ENCODE results near the gene PRKCH. TPM values are rescaled to one million over a fixed set of nuclear protein-coding genes. Genes with fewer than 3 reads are reported as not detected.

PRKCH gene
- total and polyA plus RNA-seq, 3 experiments from 2014 or later, result 165 to 369 (median 166) TPM

DNA sequence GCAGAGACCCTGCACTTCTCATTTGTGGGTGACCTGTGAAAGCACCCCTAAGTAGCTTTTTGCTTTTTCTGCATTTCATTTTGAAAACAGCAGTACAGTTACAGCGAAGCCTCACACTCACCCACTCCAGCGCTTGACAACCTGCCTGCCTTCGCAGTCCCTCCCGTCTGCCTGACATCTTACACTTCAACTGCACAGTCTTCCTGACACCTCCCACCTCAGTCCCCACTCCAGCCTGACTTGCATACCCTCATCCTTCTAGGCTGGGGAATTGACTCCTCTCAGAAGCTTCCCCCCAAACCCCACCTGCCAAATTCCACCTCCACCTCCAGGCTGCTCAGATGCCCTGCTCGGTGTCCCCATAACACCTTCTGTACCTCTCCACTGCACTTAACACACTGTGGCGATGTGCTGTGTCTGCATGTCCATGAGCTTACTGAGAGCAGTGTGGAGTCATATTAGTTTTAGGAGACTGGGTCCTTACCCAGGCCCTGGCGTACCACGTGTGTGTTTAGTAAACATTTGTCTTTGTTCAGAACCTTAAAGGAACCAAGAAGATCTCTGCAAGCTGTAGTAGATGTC is 159.4 kb downstream of the PRKCH start:
- peaks cover 0 to 3% of the 10 kb centered on the region in 2 donors for H3K27me3 Mint-ChIP-seq
- ChIA-PET POLR2A (no interaction called here), CTCF (interaction anchor here (0.9 to 1.5 kb wide), 3 partner anchors 28 to 127 kb away, joined by 3 to 4 read pairs (median 3); no protein-coding TSS in a partner anchor)
- H3K27me3 ChIP-seq (ENCODE audit: insufficient read depth, low read length, poor library complexity, severe bottlenecking), result no peaks in the 10 kb centered on the region
- H3K4me1 ChIP-seq (ENCODE audit: insufficient read depth, low read length), result peaks cover 61% of the 10 kb centered on the region
- DNase-seq, result no peak
- H3K36me3 ChIP-seq (ENCODE audit: insufficient read depth, low read length), result peaks cover 41% of the 10 kb centered on the region
- H3K27ac ChIP-seq (ENCODE audit: low read depth, low read length), result no peak overlapping the region
- peaks cover 75 to 93% (median 89%) of the 10 kb centered on the region in 3 donors for H3K4me1 Mint-ChIP-seq
- peak overlapping the region; percentile 89 to 100 (median 98) for H3K27ac Mint-ChIP-seq
- H3K9me3 Mint-ChIP-seq, result no peaks in the 10 kb centered on the region
- peaks cover 4 to 82% (median 31%) of the 10 kb centered on the region in 3 donors for H3K36me3 Mint-ChIP-seq
- no peak overlapping the region for H3K4me3 ChIP-seq (ENCODE audit: low read length)
- H3K9me3 ChIP-seq (ENCODE audit: low read length), result no peaks in the 10 kb centered on the region
- H3K4me3 Mint-ChIP-seq, result peak overlapping the region in 6 of 7 donors; percentile 2 to 65 (median 26)

DNA sequence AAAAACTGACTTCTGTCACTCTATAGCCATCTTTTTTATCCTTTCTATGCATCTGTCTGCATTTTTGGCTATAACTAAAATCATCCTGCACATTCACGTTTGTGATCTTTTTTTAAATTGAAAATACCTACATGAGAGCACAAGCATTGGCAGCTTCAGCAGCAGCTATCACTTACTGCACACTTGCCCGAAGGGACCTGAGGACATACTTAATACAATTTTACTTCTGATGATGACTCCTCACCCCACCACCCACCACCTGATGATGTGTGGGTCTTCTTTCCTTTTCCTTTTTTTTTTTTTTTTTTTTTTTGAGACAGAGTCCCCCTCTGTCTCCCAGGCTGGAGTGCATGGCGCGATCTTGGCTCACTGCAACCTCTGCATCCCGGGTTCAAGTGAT is 160.3 kb downstream of the PRKCH start:
- Histone ChIP-seq H3K4me3 (ENCODE audit: low read length) (no peak overlapping the region), H3K4me1 (ENCODE audit: insufficient read depth, low read length) (peaks cover 52% of the 10 kb centered on the region), H3K27me3 (ENCODE audit: insufficient read depth, low read length, poor library complexity, severe bottlenecking) (no peaks in the 10 kb centered on the region), H3K9me3 (ENCODE audit: low read length) (no peaks in the 10 kb centered on the region), H3K27ac (ENCODE audit: low read depth, low read length) (no peak overlapping the region), H3K36me3 (ENCODE audit: insufficient read depth, low read length) (peaks cover 49% of the 10 kb centered on the region)
- H3K27me3 Mint-ChIP-seq, result peaks cover 0 to 3% of the 10 kb centered on the region in 2 donors
- H3K36me3 Mint-ChIP-seq, result peaks cover 4 to 87% (median 31%) of the 10 kb centered on the region in 3 donors
- DNase-seq, result no peak
- POLR2A ChIA-PET, result no interaction called here
- H3K9me3 Mint-ChIP-seq, result no peaks in the 10 kb centered on the region
- H3K27ac Mint-ChIP-seq, result peak overlapping the region; percentile 82 to 100 (median 92)
- CTCF ChIA-PET, result interaction anchor here (1.3 kb wide), 1 partner anchor 29 kb away, joined by 4 read pairs; no protein-coding TSS in a partner anchor
- H3K4me1 Mint-ChIP-seq, result peaks cover 69 to 93% (median 89%) of the 10 kb centered on the region in 3 donors
- no peak overlapping the region for H3K4me3 Mint-ChIP-seq

DNA sequence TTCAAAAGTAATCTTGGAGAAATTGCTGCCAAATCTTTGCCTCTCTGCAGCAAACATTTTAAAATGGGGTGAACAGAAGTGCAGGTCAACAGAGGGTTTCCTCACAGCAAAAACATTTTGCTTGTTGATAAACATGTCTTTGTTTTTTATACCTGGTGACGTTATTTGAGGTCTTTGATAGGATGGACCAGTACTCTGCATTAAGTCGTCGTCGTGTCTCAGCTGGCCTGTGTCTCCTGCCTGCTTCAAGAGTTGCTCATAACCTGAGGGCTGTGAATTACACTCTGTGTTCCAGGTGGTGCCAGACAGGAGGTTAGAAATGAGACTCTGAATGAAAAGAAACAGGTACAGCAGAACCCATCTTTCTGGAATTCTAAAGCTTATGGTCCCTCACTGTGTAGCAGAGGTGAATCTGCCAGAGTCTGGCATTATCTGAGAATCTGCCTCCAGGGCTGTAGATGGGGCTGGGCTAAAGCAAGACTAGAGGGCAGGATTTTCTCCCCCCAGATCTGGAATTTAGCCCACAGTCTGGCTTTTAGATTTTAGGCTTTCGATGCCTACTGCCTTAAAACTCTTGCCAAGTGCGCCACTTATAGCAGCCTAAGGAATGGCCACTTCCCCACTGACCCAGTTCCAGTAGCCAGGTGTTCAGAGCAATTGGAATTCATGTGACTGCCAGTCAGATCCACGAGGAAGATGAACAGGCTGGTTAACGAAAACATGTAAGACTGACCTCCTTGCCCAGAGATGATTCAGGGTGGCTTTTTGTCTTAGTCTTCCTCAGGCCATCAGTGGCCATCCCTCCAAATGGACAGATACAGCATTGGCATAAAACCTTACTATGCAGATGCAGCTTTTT is 161.2 kb downstream of the PRKCH start:
- Mint-ChIP-seq H3K36me3 (peaks cover 7 to 91% (median 40%) of the 10 kb centered on the region in 3 donors), H3K9me3 (no peaks in the 10 kb centered on the region), H3K27me3 (peaks cover 0 to 2% of the 10 kb centered on the region in 2 donors), H3K27ac (peak overlapping the region; percentile 72 to 100 (median 94)), H3K4me1 (peaks cover 64 to 93% (median 89%) of the 10 kb centered on the region in 3 donors), H3K4me3 (no peak overlapping the region)
- no peaks in the 10 kb centered on the region for H3K9me3 ChIP-seq (ENCODE audit: low read length)
- DNase-seq, result no peak
- H3K4me1 ChIP-seq (ENCODE audit: insufficient read depth, low read length), result peaks cover 47% of the 10 kb centered on the region
- H3K36me3 ChIP-seq (ENCODE audit: insufficient read depth, low read length), result peaks cover 58% of the 10 kb centered on the region
- no peaks in the 10 kb centered on the region for H3K27me3 ChIP-seq (ENCODE audit: insufficient read depth, low read length, poor library complexity, severe bottlenecking)
- no peak overlapping the region for H3K27ac ChIP-seq (ENCODE audit: low read depth, low read length)
- CTCF ChIA-PET, result interaction anchor here (1.5 kb wide), 1 partner anchor 21 kb away, joined by 3 read pairs; no protein-coding TSS in a partner anchor
- POLR2A ChIA-PET, result no interaction called here
- no peak overlapping the region for H3K4me3 ChIP-seq (ENCODE audit: low read length)

DNA sequence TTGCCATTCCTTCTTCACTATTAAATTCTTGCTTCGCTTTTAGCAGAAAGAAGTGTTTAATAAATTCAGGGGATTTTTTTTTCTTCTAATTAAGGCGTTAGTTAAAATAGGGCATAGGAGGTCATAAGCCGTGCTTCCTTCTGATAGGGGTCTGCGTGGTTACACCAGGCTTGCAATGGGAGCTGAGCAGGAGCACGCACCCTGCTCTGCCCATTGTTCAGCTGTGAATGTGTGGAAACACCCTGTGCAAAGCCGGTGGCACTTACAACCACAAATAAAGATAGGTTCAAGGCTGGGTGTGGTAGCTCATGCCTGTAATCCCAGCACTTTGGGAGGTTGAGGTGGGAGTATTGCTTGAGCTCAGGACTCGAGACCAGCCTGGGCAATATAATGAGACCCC is 162.1 kb downstream of the PRKCH start:
- peak overlapping the region; percentile 63 to 100 (median 90) for H3K27ac Mint-ChIP-seq
- ChIA-PET CTCF (interaction anchor here (0.8 to 1.5 kb wide), 2 partner anchors 8 to 20 kb away, joined by 3 read pairs; no protein-coding TSS in a partner anchor), POLR2A (no interaction called here)
- no peaks in the 10 kb centered on the region for H3K9me3 Mint-ChIP-seq
- Histone ChIP-seq H3K4me3 (ENCODE audit: low read length) (no peak overlapping the region), H3K36me3 (ENCODE audit: insufficient read depth, low read length) (peaks cover 60% of the 10 kb centered on the region), H3K27ac (ENCODE audit: low read depth, low read length) (no peak overlapping the region), H3K4me1 (ENCODE audit: insufficient read depth, low read length) (peaks cover 38% of the 10 kb centered on the region), H3K27me3 (ENCODE audit: insufficient read depth, low read length, poor library complexity, severe bottlenecking) (no peaks in the 10 kb centered on the region), H3K9me3 (ENCODE audit: low read length) (no peaks in the 10 kb centered on the region)
- peaks cover 7 to 86% (median 38%) of the 10 kb centered on the region in 3 donors for H3K36me3 Mint-ChIP-seq
- peaks cover 58 to 85% (median 81%) of the 10 kb centered on the region in 3 donors for H3K4me1 Mint-ChIP-seq
- H3K27me3 Mint-ChIP-seq, result peaks cover 0 to 4% of the 10 kb centered on the region in 2 donors
- DNase-seq, result no peak
- H3K4me3 Mint-ChIP-seq, result peak overlapping the region in 1 of 7 donors; percentile 49

DNA sequence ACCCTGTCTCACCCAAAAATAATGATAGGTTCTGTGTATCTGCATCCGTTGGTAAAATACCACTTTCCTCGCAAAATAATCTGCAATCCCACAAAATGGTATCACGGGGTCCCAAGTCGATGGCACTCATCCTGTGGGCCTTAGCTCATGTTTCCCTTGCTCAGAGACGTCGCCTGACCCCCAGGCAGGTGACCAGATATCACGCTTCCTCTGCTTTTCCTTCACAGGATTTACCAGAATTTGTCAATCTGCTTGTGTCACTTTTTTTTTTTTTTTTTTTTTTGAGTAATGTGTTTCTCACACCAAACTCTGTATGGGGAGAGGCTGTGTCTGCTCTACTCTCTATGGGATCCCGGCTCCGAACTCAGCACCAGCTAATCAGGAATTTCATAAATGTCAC is 162.7 kb downstream of the PRKCH start:
- H3K36me3 ChIP-seq (ENCODE audit: insufficient read depth, low read length), result peaks cover 66% of the 10 kb centered on the region
- Mint-ChIP-seq H3K9me3 (no peaks in the 10 kb centered on the region), H3K36me3 (peaks cover 5 to 80% (median 35%) of the 10 kb centered on the region in 3 donors), H3K4me3 (peak overlapping the region in 1 of 7 donors; percentile 3), H3K27me3 (peaks cover 0 to 4% of the 10 kb centered on the region in 2 donors), H3K4me1 (peaks cover 56 to 79% (median 79%) of the 10 kb centered on the region in 3 donors), H3K27ac (peak overlapping the region; percentile 57 to 91 (median 88))
- no peak overlapping the region for H3K27ac ChIP-seq (ENCODE audit: low read depth, low read length)
- peaks cover 32% of the 10 kb centered on the region for H3K4me1 ChIP-seq (ENCODE audit: insufficient read depth, low read length)
- CTCF ChIA-PET, result interaction anchor here (0.8 to 1.5 kb wide), 2 partner anchors 9 to 20 kb away, joined by 3 read pairs; no protein-coding TSS in a partner anchor
- no peak for DNase-seq
- no peak overlapping the region for H3K4me3 ChIP-seq (ENCODE audit: low read length)
- POLR2A ChIA-PET, result no interaction called here
- no peaks in the 10 kb centered on the region for H3K27me3 ChIP-seq (ENCODE audit: insufficient read depth, low read length, poor library complexity, severe bottlenecking)
- no peaks in the 10 kb centered on the region for H3K9me3 ChIP-seq (ENCODE audit: low read length)

DNA sequence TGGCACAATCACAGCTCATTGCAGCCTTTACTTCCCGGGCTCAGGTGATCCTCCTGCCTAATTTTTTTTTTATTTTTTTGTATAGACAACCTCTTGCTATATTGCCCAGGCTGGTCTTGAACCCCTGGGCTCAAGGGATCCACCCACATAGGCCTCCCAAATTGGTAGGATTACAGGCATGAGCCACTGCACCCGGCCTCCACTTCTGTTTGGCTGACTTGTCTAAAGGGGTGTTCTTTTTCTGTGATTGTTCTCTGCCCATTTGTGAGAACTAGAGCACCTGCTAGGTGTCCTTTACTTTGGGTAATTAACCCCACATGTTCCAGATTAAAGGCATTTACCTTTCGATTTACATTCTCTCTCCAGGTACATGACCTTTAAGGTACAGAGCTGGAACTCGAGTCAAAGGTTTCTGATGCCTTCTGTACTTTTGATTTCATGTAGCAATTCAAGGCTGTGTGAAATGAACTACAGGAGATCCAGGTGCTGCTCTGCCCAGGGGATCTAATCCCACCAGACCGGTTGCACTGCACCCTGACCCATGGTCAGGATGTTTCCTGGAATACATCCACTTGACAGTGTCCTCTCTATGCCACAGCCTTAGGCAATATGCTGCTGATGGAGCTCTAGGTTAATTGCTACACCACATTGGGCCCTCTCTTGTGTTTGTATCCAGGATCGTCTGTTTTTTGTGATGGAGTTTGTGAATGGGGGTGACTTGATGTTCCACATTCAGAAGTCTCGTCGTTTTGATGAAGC is 163.6 kb downstream of the PRKCH start:
- H3K9me3 Mint-ChIP-seq, result no peaks in the 10 kb centered on the region
- DNase-seq, result no peak
- H3K27ac Mint-ChIP-seq, result peak overlapping the region; percentile 40 to 91 (median 88)
- Histone ChIP-seq H3K27ac (ENCODE audit: low read depth, low read length) (no peak overlapping the region), H3K9me3 (ENCODE audit: low read length) (no peaks in the 10 kb centered on the region), H3K4me3 (ENCODE audit: low read length) (no peak overlapping the region), H3K36me3 (ENCODE audit: insufficient read depth, low read length) (peaks cover 66% of the 10 kb centered on the region), H3K4me1 (ENCODE audit: insufficient read depth, low read length) (peaks cover 25% of the 10 kb centered on the region), H3K27me3 (ENCODE audit: insufficient read depth, low read length, poor library complexity, severe bottlenecking) (no peaks in the 10 kb centered on the region)
- peaks cover 3 to 72% (median 31%) of the 10 kb centered on the region in 3 donors for H3K36me3 Mint-ChIP-seq
- peaks cover 52 to 79% (median 69%) of the 10 kb centered on the region in 3 donors for H3K4me1 Mint-ChIP-seq
- peak overlapping the region in 2 of 7 donors; percentile 11 to 44 for H3K4me3 Mint-ChIP-seq
- ChIA-PET CTCF (no interaction called here), POLR2A (no interaction called here)
- peaks cover 0 to 4% of the 10 kb centered on the region in 2 donors for H3K27me3 Mint-ChIP-seq

DNA sequence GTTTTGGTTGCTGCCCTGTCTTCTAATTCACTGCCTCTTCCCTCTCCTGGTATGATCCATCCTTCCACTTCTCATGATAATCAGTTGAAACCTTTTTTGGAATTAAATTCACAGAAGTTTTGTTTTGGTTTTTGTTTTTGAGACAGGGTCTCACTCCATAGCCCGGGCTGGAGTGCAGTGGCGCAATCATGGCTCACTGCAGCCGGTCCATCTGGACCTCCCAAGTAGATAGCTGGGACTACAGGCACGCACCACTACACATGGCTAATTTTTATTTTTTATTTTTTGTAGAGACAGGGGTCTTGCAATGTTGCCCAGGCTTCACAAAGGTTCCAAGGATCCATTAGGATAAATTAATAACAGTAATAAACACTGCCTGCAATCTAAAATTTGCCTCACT is 164.3 kb downstream of the PRKCH start:
- H3K9me3 ChIP-seq (ENCODE audit: low read length), result no peaks in the 10 kb centered on the region
- H3K36me3 ChIP-seq (ENCODE audit: insufficient read depth, low read length), result peaks cover 69% of the 10 kb centered on the region
- no peaks in the 10 kb centered on the region for H3K27me3 ChIP-seq (ENCODE audit: insufficient read depth, low read length, poor library complexity, severe bottlenecking)
- H3K4me3 ChIP-seq (ENCODE audit: low read length), result no peak overlapping the region
- CTCF ChIA-PET, result no interaction called here
- Mint-ChIP-seq H3K27ac (peak overlapping the region in 7 of 8 donors; percentile 29 to 91 (median 89)), H3K27me3 (peaks cover 0 to 4% of the 10 kb centered on the region in 2 donors), H3K4me1 (peaks cover 51 to 77% (median 63%) of the 10 kb centered on the region in 3 donors), H3K36me3 (peaks cover 3 to 65% (median 30%) of the 10 kb centered on the region in 3 donors), H3K4me3 (peak overlapping the region in 1 of 7 donors; percentile 11), H3K9me3 (no peaks in the 10 kb centered on the region)
- POLR2A ChIA-PET, result no interaction called here
- DNase-seq, result no peak
- H3K4me1 ChIP-seq (ENCODE audit: insufficient read depth, low read length), result peaks cover 25% of the 10 kb centered on the region
- no peak overlapping the region for H3K27ac ChIP-seq (ENCODE audit: low read depth, low read length)
